ENCODE results near the gene LIPC.

- no peak for TF ChIP-seq POLR2AphosphoS2 (conservative IDR thresholded peaks at IDR 0.05; ENCODE audit: low read length)
- no peak for TF ChIP-seq EHMT2 (IDR thresholded peaks at IDR 0.05; ENCODE audit: low read depth)
- TF ChIP-seq, protein P1, sequence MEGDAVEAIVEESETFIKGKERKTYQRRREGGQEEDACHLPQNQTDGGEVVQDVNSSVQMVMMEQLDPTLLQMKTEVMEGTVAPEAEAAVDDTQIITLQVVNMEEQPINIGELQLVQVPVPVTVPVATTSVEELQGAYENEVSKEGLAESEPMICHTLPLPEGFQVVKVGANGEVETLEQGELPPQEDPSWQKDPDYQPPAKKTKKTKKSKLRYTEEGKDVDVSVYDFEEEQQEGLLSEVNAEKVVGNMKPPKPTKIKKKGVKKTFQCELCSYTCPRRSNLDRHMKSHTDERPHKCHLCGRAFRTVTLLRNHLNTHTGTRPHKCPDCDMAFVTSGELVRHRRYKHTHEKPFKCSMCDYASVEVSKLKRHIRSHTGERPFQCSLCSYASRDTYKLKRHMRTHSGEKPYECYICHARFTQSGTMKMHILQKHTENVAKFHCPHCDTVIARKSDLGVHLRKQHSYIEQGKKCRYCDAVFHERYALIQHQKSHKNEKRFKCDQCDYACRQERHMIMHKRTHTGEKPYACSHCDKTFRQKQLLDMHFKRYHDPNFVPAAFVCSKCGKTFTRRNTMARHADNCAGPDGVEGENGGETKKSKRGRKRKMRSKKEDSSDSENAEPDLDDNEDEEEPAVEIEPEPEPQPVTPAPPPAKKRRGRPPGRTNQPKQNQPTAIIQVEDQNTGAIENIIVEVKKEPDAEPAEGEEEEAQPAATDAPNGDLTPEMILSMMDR (IDR thresholded peaks at IDR 0.05), result no peak
- TF ChIP-seq ESRRA (IDR thresholded peaks at IDR 0.05; ENCODE audit: borderline replicate concordance, low read length), result no peak
- no peak for TF ChIP-seq MAFK (IDR thresholded peaks at IDR 0.05; ENCODE audit: partially characterized antibody)
- TF ChIP-seq KDM1A (IDR thresholded peaks at IDR 0.05; ENCODE audit: low read depth), result no peak
Observed at GRCh38 chr15:58522865-58523264, 91.1 kb downstream of the LIPC start.
